A549 (cell line): ENCODE data around the gene EGFL8. TPM values are rescaled to one million over a fixed set of nuclear protein-coding genes. Genes with fewer than 3 reads are reported as not detected.

Experiments used
- ATAC-seq, 2 experiments: fragments of 200-7000 bp in 1 of 2; fragments of >200 bp in 1 of 2; cut with Nextera tagmentation in 1 of 2; cut with Tn5 transposase in 1 of 2; 3 replicates each; pipeline versions ENCODE4 v1.8.0 to v1.9.1; 2018 to 2020; ENCODE audit warnings: mild to moderate bottlenecking in 1 of 2, moderate library complexity in 1 of 2
- CTCF ChIA-PET: fragments of 300-600 bp; sonication (Branson Sonifier 250); formaldehyde crosslinking; extraction: SDS; loops from one replicate; lab custom pipeline; 2021; ENCODE audit warnings: antibody characterized with exemption, inconsistent platforms; lab: Yijun Ruan, JAX
- POLR2A ChIA-PET: fragments of 350-600 bp; formaldehyde crosslinking; extraction: SDS; loops from one replicate; lab custom pipeline; 2021; ENCODE audit warnings: antibody characterized with exemption, inconsistent platforms; lab: Yijun Ruan, JAX
- DNase-seq, 2 experiments: peaks; one replicate each; pipeline versions ENCODE4 v3.0.0 to v3.0.0-alpha.2; 2011 to 2016; ENCODE audit warnings: low read depth in 1 of 2, low spot score in 1 of 2
- FAIRE-seq: peaks from 2 replicates; lab custom pipeline; 2011; peaks lifted over from hg19 to GRCh38; lab: Jason Lieb, UNC
- H3K27ac ChIP-seq, 2 experiments: fragments of >200 bp; sonication (Bioruptor Twin); formaldehyde crosslinking; 3 replicates each; pipeline ENCODE4 v1.5.1; 2016 to 2017
- H3K4me1 ChIP-seq: fragments of >200 bp; sonication (Bioruptor Twin); formaldehyde crosslinking; 3 replicates; pipeline ENCODE4 v1.6.1; 2016
- H3K4me2 ChIP-seq: fragments of >200 bp; sonication (Bioruptor Twin); formaldehyde crosslinking; 3 replicates; pipeline ENCODE4 v1.6.1; 2016
- H3K4me3 ChIP-seq: fragments of >200 bp; sonication (Bioruptor Twin); formaldehyde crosslinking; 3 replicates; pipeline ENCODE4 v1.5.1; 2016
- H3K9me3 ChIP-seq: fragments of >200 bp; sonication (Bioruptor Twin); formaldehyde crosslinking; 3 replicates; pipeline ENCODE4 v1.6.1; 2016
- BHLHE40 ChIP-seq: IDR thresholded peaks from 2 replicates; pipeline ENCODE4 v1.6.1; 2012; ENCODE audit warnings: low read depth, low read length, inconsistent platforms
- CEBPB ChIP-seq, 2 experiments: fragments of >200 bp in 1 of 2; sonication (Bioruptor Twin) in 1 of 2; formaldehyde crosslinking in 1 of 2; IDR thresholded peaks; 2 replicates each; pipeline ENCODE4 v1.6.1; 2012 to 2016
- EHF ChIP-seq: fragments of 250-450 bp; sonication (Bioruptor Pico); IDR thresholded peaks from 2 replicates; pipeline ENCODE4 v1.5.0; 2020; ENCODE audit warnings: mild to moderate bottlenecking
- EHMT2 ChIP-seq: fragments of 200-600 bp; sonication (generic); IDR thresholded peaks from 2 replicates; pipeline ENCODE4 v1.6.1; 2016; ENCODE audit warnings: antibody characterized with exemption, low read depth, mild to moderate bottlenecking, moderate library complexity
- FOSB ChIP-seq: fragments of 250-450 bp; sonication (Bioruptor Pico); IDR thresholded peaks from 2 replicates; pipeline ENCODE4 v1.5.0; 2020; ENCODE audit warnings: mild to moderate bottlenecking, moderate library complexity
- GATA3 ChIP-seq: IDR thresholded peaks from 2 replicates; pipeline ENCODE4 v1.6.1; 2012; ENCODE audit warnings: borderline replicate concordance
- HOXB5 ChIP-seq: fragments of 250-450 bp; sonication (Bioruptor Pico); IDR thresholded peaks from 2 replicates; pipeline ENCODE4 v1.5.0; 2020; ENCODE audit warnings: mild to moderate bottlenecking, moderate library complexity
- JUNB ChIP-seq: fragments of >200 bp; sonication (Bioruptor Twin); formaldehyde crosslinking; IDR thresholded peaks from 2 replicates; pipeline ENCODE4 v1.6.1; 2016
- KDM1A ChIP-seq: fragments of 200-600 bp; sonication (generic); IDR thresholded peaks from 2 replicates; pipeline ENCODE4 v1.6.1; 2016; ENCODE audit warnings: low read depth, mild to moderate bottlenecking
- KDM5A ChIP-seq: fragments of 200-600 bp; sonication (generic); IDR thresholded peaks from 2 replicates; pipeline ENCODE4 v1.6.1; 2016; ENCODE audit warnings: antibody characterized with exemption, mild to moderate bottlenecking
- MYC ChIP-seq: IDR thresholded peaks from 2 replicates; pipeline ENCODE4 v1.6.1; 2012; ENCODE audit warnings: mild to moderate bottlenecking, inconsistent platforms, low read length, improper control_type of control experiment, borderline replicate concordance
- NFE2L2 ChIP-seq: fragments of 150-350 bp; conservative IDR thresholded peaks from 2 replicates; pipeline ENCODE4 v1.6.1; 2014; ENCODE audit warnings: low read length
- NPAS2 ChIP-seq: fragments of 250-450 bp; sonication (Bioruptor Pico); IDR thresholded peaks from 2 replicates; pipeline ENCODE4 v1.8.0; 2022; ENCODE audit warnings: mild to moderate bottlenecking, moderate library complexity, borderline replicate concordance
- POLR2A ChIP-seq: IDR thresholded peaks from 2 replicates; pipeline ENCODE4 v1.6.1; 2012; ENCODE audit warnings: mild to moderate bottlenecking, low read length
- RCOR1 ChIP-seq: fragments of 150-350 bp; IDR thresholded peaks from 2 replicates; pipeline ENCODE4 v1.6.1; 2014; ENCODE audit warnings: antibody characterized with exemption, low read length, low read depth
- RFX5 ChIP-seq: fragments of 450-650 bp; IDR thresholded peaks from 2 replicates; pipeline ENCODE4 v1.7.1; 2014; ENCODE audit warnings: antibody characterized with exemption, mild to moderate bottlenecking, moderate library complexity
- RNF2 ChIP-seq: fragments of 200-600 bp; sonication (generic); IDR thresholded peaks from 2 replicates; pipeline ENCODE4 v1.6.1; 2016; ENCODE audit warnings: low read depth, mild to moderate bottlenecking, antibody characterized with exemption, moderate library complexity, borderline replicate concordance
- SREBF2 ChIP-seq: fragments of 450-650 bp; IDR thresholded peaks from 2 replicates; pipeline ENCODE4 v1.6.1; 2014; ENCODE audit warnings: mild to moderate bottlenecking, moderate library complexity
- ZC3H11A ChIP-seq: fragments of 450-650 bp; IDR thresholded peaks from 2 replicates; pipeline ENCODE4 v1.6.1; 2014; ENCODE audit warnings: antibody characterized with exemption, mild to moderate bottlenecking
- ZNF302 ChIP-seq: fragments of 250-450 bp; sonication (Bioruptor Pico); IDR thresholded peaks from 2 replicates; pipeline ENCODE4 v1.9.0; 2021; ENCODE audit warnings: inconsistent platforms, mild to moderate bottlenecking, moderate library complexity
- WGBS: methylation state at CpG from one replicate; pipeline ENCODE4 v1.1.6; 2017; ENCODE audit errors: missing lambda C conversion rate; 5-methylcytosine and 5-hydroxymethylcytosine counted together
- polyA plus RNA-seq, 4 experiments: library from polyadenylated mRNA; depleted of rRNA in 3 of 4; stranded (reverse); fragments of >200 nt; fragmentation: RNase III in 1 of 4; extraction: RNeasy Plus Mini Kit Qiagen cat#74134 plus additional on column Dnase treatment in 1 of 4; gene quantifications; 2 replicates in 3 of 4; 3 replicates in 1 of 4; pipeline ENCODE4 v1.2.3, GENCODE V29; 2011 to 2017
- TF ChIP-seq, protein P1 (sequence below): IDR thresholded peaks from 2 replicates; pipeline ENCODE4 v1.6.1; 2012; ENCODE audit warnings: low read depth, borderline replicate concordance
- TF ChIP-seq, protein P2 (sequence below): IDR thresholded peaks from 2 replicates; pipeline ENCODE4 v1.6.1; 2012
- TF ChIP-seq, protein P3 (sequence below): fragments of >200 bp; sonication (Bioruptor Twin); formaldehyde crosslinking; IDR thresholded peaks from 3 replicates; pipeline ENCODE4 v1.5.1; 2016
- TF ChIP-seq, protein P4 (sequence below): fragments of >200 bp; sonication (Bioruptor Twin); formaldehyde crosslinking; IDR thresholded peaks from 3 replicates; pipeline ENCODE4 v1.6.1; 2016
- TF ChIP-seq, protein P5 (sequence below): fragments of 150-350 bp; IDR thresholded peaks from 2 replicates; pipeline ENCODE4 v1.6.1; 2014; ENCODE audit warnings: low read depth, mild to moderate bottlenecking, low read length
- TF ChIP-seq, protein P6 (sequence below): fragments of 450-650 bp; IDR thresholded peaks from 2 replicates; pipeline ENCODE4 v1.6.1; 2014; ENCODE audit warnings: antibody characterized with exemption
- TF ChIP-seq, protein P7 (sequence below): fragments of 200-600 bp; sonication (generic); IDR thresholded peaks from 2 replicates; pipeline ENCODE4 v1.6.1; 2016; ENCODE audit warnings: antibody characterized with exemption, mild to moderate bottlenecking, moderate library complexity

EGFL8 gene
- polyA plus RNA-seq, 2 of the 4 experiments (the other 2 are of a cell fraction) = 2.0 to 3.1 TPM

DNA sequence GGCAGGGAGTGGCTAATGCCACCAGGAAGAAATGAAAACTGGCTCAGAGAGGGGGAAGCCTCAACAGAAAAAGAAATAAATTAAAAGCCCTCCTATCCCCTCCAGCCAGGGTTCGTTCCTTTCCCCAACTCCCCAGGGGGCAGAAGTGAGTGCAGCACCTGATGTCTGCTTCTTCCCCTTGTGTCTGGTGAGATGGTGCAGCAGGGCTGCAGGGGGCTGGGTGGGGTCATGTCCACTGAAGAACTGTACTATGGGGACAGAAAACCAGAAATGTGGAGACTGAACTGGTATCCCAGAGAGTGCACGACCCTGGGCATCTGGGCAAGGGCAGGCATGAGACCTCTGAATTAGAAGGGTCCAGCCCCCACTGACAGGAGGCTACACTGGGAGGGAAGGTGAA, 4.0 kb downstream of the EGFL8 start:
- H3K4me3 ChIP-seq = no peak overlapping the region
- POLR2A ChIA-PET = no interaction called here
- no peaks in the 10 kb centered on the region for H3K4me1 ChIP-seq
- no peak overlapping the region for H3K4me2 ChIP-seq
- TF ChIP-seq ZC3H11A (no peak), EHF (CRISPR knock-in tag) (no peak), SREBF2 (no peak), NFE2L2 (no peak), HOXB5 (CRISPR knock-in tag) (no peak), RNF2 (no peak), MYC (no peak)
- TF ChIP-seq, protein P1, sequence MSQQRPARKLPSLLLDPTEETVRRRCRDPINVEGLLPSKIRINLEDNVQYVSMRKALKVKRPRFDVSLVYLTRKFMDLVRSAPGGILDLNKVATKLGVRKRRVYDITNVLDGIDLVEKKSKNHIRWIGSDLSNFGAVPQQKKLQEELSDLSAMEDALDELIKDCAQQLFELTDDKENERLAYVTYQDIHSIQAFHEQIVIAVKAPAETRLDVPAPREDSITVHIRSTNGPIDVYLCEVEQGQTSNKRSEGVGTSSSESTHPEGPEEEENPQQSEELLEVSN = no peak
- TF ChIP-seq, protein P2, sequence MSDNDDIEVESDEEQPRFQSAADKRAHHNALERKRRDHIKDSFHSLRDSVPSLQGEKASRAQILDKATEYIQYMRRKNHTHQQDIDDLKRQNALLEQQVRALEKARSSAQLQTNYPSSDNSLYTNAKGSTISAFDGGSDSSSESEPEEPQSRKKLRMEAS = no peak
- TF ChIP-seq, all 56 proteins: peak for 0
- Histone ChIP-seq H3K27ac (no peak overlapping the region), H3K9me3 (no peaks in the 10 kb centered on the region)
- CTCF ChIA-PET = interaction anchor here (1.3 kb wide), 1 partner anchor 49 kb away, joined by 4 read pairs; no protein-coding TSS in a partner anchor
- 76% methylated on average over 2 of the region's 2 CpGs for WGBS
- ATAC-seq = no peak
- DNase-seq = no peak
- no peak for FAIRE-seq

DNA sequence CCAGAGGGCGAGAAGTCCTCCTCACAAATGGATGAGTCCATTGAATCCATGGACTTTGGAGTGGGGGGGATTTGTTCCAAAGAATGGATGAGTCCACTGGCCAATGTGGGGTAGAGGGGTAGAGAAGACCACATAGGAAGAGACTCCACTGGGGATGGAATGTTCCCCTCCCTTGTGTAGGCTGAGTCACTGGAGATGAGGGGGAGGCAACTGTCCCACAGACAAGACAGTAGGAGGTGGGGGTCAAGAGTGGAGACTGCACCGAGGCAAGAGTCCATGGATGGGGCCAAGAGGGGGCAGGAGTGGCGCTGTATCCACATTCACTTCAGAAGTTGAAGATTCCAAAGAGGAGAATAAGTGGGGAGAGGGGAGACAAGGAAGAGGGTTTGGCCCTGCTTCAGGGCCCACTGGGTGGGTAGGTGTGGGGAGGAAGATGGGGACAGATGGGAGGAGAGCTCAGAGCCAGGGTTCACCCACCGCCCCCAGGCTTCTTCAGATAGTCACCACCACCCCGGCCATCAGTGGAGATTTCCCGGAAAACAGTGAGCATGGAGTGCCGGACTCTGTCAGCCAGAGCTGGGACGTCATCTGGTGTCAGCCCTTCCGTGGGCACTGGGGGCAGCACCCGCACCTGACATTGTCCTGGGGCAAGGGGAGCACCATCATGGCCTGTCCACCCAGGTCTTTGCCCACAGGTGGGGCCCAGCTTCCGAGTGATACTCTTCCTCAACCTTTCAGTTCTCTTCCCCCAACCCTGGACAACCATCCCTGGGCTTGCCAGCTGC, 4.6 kb downstream of the EGFL8 start:
- Histone ChIP-seq H3K4me1 (no peaks in the 10 kb centered on the region), H3K4me2 (no peak overlapping the region), H3K4me3 (no peak overlapping the region), H3K9me3 (no peaks in the 10 kb centered on the region), H3K27ac (no peak overlapping the region)
- TF ChIP-seq BHLHE40 (no peak), KDM1A (no peak), GATA3 (no peak), NPAS2 (CRISPR knock-in tag) (no peak), RCOR1 (no peak), CEBPB (IDR thresholded peaks at IDR 0.05) (no peak), KDM5A (no peak), POLR2A (no peak), EHMT2 (no peak), SREBF2 (no peak), JUNB (no peak), FOSB (CRISPR knock-in tag) (no peak), ZNF302 (CRISPR knock-in tag) (no peak), RFX5 (no peak)
- TF ChIP-seq, protein P3, sequence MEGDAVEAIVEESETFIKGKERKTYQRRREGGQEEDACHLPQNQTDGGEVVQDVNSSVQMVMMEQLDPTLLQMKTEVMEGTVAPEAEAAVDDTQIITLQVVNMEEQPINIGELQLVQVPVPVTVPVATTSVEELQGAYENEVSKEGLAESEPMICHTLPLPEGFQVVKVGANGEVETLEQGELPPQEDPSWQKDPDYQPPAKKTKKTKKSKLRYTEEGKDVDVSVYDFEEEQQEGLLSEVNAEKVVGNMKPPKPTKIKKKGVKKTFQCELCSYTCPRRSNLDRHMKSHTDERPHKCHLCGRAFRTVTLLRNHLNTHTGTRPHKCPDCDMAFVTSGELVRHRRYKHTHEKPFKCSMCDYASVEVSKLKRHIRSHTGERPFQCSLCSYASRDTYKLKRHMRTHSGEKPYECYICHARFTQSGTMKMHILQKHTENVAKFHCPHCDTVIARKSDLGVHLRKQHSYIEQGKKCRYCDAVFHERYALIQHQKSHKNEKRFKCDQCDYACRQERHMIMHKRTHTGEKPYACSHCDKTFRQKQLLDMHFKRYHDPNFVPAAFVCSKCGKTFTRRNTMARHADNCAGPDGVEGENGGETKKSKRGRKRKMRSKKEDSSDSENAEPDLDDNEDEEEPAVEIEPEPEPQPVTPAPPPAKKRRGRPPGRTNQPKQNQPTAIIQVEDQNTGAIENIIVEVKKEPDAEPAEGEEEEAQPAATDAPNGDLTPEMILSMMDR = no peak
- TF ChIP-seq, protein P4, sequence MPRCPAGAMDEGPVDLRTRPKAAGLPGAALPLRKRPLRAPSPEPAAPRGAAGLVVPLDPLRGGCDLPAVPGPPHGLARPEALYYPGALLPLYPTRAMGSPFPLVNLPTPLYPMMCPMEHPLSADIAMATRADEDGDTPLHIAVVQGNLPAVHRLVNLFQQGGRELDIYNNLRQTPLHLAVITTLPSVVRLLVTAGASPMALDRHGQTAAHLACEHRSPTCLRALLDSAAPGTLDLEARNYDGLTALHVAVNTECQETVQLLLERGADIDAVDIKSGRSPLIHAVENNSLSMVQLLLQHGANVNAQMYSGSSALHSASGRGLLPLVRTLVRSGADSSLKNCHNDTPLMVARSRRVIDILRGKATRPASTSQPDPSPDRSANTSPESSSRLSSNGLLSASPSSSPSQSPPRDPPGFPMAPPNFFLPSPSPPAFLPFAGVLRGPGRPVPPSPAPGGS = no peak
- TF ChIP-seq, protein P5, sequence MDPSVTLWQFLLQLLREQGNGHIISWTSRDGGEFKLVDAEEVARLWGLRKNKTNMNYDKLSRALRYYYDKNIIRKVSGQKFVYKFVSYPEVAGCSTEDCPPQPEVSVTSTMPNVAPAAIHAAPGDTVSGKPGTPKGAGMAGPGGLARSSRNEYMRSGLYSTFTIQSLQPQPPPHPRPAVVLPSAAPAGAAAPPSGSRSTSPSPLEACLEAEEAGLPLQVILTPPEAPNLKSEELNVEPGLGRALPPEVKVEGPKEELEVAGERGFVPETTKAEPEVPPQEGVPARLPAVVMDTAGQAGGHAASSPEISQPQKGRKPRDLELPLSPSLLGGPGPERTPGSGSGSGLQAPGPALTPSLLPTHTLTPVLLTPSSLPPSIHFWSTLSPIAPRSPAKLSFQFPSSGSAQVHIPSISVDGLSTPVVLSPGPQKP = no peak
- TF ChIP-seq, protein P6, sequence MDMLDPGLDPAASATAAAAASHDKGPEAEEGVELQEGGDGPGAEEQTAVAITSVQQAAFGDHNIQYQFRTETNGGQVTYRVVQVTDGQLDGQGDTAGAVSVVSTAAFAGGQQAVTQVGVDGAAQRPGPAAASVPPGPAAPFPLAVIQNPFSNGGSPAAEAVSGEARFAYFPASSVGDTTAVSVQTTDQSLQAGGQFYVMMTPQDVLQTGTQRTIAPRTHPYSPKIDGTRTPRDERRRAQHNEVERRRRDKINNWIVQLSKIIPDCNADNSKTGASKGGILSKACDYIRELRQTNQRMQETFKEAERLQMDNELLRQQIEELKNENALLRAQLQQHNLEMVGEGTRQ = no peak
- TF ChIP-seq, protein P7, sequence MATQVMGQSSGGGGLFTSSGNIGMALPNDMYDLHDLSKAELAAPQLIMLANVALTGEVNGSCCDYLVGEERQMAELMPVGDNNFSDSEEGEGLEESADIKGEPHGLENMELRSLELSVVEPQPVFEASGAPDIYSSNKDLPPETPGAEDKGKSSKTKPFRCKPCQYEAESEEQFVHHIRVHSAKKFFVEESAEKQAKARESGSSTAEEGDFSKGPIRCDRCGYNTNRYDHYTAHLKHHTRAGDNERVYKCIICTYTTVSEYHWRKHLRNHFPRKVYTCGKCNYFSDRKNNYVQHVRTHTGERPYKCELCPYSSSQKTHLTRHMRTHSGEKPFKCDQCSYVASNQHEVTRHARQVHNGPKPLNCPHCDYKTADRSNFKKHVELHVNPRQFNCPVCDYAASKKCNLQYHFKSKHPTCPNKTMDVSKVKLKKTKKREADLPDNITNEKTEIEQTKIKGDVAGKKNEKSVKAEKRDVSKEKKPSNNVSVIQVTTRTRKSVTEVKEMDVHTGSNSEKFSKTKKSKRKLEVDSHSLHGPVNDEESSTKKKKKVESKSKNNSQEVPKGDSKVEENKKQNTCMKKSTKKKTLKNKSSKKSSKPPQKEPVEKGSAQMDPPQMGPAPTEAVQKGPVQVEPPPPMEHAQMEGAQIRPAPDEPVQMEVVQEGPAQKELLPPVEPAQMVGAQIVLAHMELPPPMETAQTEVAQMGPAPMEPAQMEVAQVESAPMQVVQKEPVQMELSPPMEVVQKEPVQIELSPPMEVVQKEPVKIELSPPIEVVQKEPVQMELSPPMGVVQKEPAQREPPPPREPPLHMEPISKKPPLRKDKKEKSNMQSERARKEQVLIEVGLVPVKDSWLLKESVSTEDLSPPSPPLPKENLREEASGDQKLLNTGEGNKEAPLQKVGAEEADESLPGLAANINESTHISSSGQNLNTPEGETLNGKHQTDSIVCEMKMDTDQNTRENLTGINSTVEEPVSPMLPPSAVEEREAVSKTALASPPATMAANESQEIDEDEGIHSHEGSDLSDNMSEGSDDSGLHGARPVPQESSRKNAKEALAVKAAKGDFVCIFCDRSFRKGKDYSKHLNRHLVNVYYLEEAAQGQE = no peak
- peak; percentile 43 to 46; a peak in 1 of 6 replicates for ATAC-seq
- WGBS = 88% methylated on average over 11 of the region's 11 CpGs
- no peak for FAIRE-seq
- POLR2A ChIA-PET = no interaction called here
- CTCF ChIA-PET = interaction anchor here (1.3 kb wide), 1 partner anchor 50 kb away, joined by 4 read pairs; no protein-coding TSS in a partner anchor
- DNase-seq = no peak
